KBM-7 (cell line): Measurements from ENCODE around the gene RALGPS2.
"Not testable (repeated sequence)": the region's sequence is repeated elsewhere in the genome, so short reads cannot be mapped to it uniquely, and the experiment has no call there.

Experiments used
- DNase-seq: peaks from one replicate; pipeline ENCODE4 v3.0.0-alpha.2; 2015
- in situ Hi-C: fragments of 300-500 bp; cut with MboI; formaldehyde crosslinking; loops from 2 replicates; pipeline ENCODE4 v1.14.3; 2020; ENCODE audit warnings: low sequenced_read_pairs, low pct_unique_long_range_greater_than_20kb, mixed read lengths

RALGPS2 gene

GRCh38 chr1:178844436-178844835 is 119.4 kb downstream of the RALGPS2 start:
- DNase-seq: no peak
- in situ Hi-C loops: no loop called here

DNA sequence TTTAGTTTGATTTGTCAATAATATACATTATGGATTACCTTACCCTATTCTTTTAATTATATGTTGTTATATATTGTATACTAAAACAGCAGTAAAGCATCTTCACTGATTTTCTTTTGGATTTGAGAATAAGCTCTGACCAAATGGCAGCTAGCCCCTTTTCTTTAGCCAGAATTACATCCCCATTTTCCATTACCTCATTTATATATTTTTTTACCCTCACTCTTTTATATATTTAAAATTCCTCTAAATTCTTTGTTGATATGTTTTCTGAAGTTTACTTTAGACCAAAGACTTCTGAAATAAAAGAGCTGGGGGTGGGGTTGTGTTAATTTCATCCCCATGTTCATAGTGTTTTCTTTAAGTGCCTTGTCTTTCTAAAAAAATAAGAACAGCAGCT is 121.3 kb downstream of the RALGPS2 start:
- DNase-seq: no peak
- in situ Hi-C loops: no loop called here

DNA sequence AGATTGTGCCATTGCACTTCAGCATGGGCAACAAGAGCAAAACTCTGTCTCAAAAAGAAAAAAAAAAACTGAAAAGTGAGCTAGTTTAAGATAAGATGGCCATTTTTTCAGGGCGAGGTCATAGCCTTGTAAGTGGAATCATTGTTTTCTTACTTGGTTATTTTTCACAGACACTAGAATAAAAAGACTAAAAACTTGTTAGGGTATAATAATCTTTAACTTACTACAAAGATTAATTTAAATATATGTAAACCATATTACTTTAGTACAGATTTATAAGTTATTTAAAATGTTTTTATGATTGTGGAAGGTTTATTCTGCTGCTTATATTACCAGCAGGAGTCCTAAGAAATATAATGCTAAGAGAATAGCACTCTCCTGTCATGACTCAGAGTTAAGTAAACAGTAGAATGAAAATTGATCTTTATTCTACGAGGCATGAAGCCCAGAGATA is 122.4 kb downstream of the RALGPS2 start:
- in situ Hi-C loops: no loop called here
- DNase-seq: no peak

- DNase-seq, in situ Hi-C loops: not testable (repeated sequence)
These were observed 122.9 kb downstream of the RALGPS2 start for GRCh38 chr1:178847919-178848318.

DNA sequence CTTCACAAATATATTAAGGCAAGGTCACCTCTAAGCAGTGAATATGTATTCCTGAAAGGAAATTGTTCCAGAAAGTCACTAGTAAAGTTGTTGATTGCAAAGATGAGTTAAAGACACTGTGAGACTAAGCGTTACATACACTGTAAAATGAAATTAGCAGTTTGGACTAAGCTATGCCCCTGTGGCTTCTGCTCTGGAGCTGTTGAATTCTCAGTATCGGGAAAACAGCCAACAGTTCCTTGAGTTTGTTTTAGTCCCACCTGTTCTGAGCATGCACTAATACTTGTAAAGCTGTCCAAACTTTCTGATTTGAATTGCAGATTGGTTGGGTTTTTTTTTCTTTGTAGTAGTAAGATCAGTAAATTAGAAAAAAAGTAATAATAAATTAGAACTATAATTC is 124.9 kb downstream of the RALGPS2 start:
- in situ Hi-C loops: no loop called here

GRCh38 chr1:178857126-178857525 is 132.1 kb downstream of the RALGPS2 start:
- no peak for DNase-seq
- in situ Hi-C loops: no loop called here

More for the DNA sequence above, 124.9 kb downstream of the RALGPS2 start:
- no peak for DNase-seq

DNA sequence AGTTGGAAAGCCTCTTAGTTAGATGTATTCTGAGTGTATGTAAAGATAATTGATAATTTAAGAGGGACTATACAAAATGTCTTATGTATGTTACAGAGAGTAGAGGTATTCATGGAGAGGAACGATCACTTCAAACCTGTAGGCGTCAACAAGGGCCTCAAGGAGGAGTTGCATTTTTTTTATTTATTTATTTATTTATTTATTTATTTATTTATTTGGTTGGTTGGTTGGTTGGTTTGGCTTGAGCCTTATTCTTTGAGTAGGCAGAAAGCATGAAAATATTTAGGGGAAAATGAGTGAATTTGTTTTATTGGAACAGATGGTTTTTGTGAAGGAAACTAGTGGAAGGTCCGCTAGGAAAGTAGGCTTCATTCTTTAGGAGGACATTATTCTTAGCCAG is 137.4 kb downstream of the RALGPS2 start:
- no peak for DNase-seq
- in situ Hi-C loops: no loop called here

GRCh38 chr1:178862864-178863263 is 137.8 kb downstream of the RALGPS2 start:
- no peak for DNase-seq
- in situ Hi-C loops: no loop called here

DNA sequence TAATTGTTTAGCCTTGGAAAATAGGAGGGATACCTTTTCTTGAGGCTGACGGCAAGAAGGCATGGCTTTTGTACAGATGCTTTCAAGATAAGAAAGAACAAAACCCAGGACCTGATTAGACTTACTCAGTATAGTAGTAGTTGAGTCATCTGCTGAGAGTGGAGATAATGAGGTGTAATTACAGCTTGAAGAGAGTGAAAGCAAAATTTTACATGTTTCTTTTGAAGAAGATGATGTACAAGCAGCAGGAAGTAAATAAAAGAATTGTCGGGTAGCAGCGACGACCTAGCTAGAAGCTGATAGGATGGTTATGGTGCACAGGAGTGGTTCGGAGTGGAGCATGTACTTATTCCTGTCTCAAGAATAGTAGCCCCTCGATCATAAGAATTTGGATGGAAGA is 139.3 kb downstream of the RALGPS2 start:
- in situ Hi-C loops: no loop called here
- no peak for DNase-seq

- in situ Hi-C loops: no loop called here
- DNase-seq: no peak
These were observed 142.6 kb downstream of the RALGPS2 start for GRCh38 chr1:178867670-178868069.

- DNase-seq: no peak
- in situ Hi-C loops: no loop called here
These were observed 143.7 kb downstream of the RALGPS2 start for GRCh38 chr1:178868706-178869105.

DNA sequence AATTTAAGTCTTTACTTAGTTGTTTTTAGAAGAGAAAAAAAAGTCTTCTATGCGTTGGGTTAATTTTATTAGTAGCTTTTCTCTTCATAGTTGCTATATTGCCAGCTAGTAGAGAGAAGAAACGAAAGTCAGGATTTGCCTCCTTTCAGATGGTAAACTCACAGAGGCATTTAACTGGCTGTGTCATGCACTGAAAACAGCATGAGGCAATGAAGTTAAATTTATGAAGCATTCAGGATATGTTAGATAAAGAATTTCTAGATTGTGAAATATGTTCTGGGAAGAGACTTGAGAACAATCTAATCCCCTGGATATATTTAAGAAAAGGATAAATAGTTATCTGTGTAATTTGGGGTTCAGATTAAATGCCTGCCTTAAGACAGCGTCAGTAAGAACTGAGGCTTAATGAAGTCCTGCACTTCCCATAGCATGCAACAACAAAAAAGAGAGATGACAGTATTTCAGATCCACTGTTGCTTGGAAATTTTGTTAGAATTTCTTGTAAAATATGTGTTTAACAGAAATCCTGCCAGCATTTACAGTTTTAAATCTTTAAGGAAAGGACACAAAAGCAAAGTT is 144.2 kb downstream of the RALGPS2 start:
- in situ Hi-C loops: no loop called here
- no peak for DNase-seq

DNA sequence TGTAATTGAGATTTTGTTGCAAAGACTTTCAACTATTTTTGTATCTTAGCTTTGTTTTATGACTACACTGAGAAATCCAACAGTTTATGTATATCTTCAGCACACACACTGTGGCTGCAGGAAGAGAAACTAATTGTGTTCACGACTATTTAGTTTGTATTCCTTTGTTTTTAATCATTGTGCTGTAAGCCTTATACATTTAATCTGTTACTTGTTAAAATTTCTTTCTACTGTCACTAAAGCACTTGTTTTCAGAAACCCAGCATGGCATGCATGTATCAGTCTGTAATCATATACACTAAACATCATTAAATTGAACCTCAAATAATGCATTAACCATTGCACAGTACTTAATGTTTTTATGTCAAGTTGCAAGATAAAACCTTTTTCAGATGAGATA is 145.2 kb downstream of the RALGPS2 start:
- no peak for DNase-seq
- in situ Hi-C loops: no loop called here

- peak; percentile 2 for DNase-seq
- in situ Hi-C loops: no loop called here
These were observed 145.9 kb downstream of the RALGPS2 start, which contains the start of gene ANGPTL1 for GRCh38 chr1:178870944-178871343. ANGPTL1 (minus strand) TSS chr1:178871077; CDS start chr1:178865776, 5,301 bp downstream.

GRCh38 chr1:178871551-178872320 is 146.7 kb downstream of the RALGPS2 start:
- DNase-seq: no peak

GRCh38 chr1:178874966-178875365 is 149.9 kb downstream of the RALGPS2 start:
- no peak for DNase-seq
- in situ Hi-C loops: no loop called here

More at GRCh38 chr1:178871551-178872320, 146.7 kb downstream of the RALGPS2 start:
- in situ Hi-C loops: no loop called here

- no peak for DNase-seq
- in situ Hi-C loops: no loop called here
These were observed 150.9 kb downstream of the RALGPS2 start for GRCh38 chr1:178875936-178876335.

- in situ Hi-C loops: no loop called here
These were observed 152.9 kb downstream of the RALGPS2 start for GRCh38 chr1:178877896-178878295.

DNA sequence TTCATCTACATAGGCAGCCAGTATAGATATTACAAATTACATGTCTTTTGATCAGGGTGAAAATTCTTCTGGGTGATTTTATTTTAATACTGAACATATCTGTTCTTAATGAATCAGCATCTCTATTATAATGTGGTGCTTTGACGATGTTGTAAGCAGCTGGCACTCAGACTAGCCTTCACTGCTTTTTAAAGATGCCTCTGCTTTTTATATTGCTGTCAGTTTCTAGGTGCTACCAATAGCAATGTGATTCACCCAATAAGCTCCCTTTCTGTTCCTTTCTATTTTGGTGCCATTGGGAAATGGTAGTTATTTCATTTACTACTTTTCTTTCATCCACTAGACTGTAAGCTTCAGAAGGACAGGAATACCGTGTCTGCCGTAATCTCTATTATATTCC is 156.9 kb downstream of the RALGPS2 start:
- DNase-seq: no peak
- in situ Hi-C loops: no loop called here

More at GRCh38 chr1:178877896-178878295, 152.9 kb downstream of the RALGPS2 start:
- no peak for DNase-seq

DNA sequence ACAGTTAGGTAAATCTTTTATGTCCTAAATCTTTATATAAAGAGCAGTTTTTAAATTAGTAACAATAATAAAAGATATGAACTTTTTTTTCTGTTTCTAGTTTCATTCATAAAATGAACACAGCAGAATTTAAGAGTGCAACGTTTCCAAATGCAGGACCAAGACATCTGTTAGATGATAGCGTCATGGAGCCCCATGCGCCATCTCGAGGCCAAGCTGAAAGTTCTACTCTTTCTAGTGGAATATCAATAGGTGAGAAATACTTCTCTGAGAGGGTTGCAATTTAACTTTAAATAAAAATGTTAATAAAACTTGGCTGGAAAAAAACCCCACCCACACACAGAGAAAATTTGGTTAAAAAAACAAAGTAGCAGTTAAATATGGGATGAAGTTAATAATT is 160.8 kb downstream of the RALGPS2 start:
- DNase-seq: no peak
- in situ Hi-C loops: no loop called here

GRCh38 chr1:178886551-178886950 is 161.5 kb downstream of the RALGPS2 start:
- in situ Hi-C loops: no loop called here
- no peak for DNase-seq
